ENCODE data around the gene NR4A3.
"Not testable (repeated sequence)": the region's sequence is repeated elsewhere in the genome, so short reads cannot be mapped to it uniquely, and the experiment has no call there.

The NR4A3 gene

DNA sequence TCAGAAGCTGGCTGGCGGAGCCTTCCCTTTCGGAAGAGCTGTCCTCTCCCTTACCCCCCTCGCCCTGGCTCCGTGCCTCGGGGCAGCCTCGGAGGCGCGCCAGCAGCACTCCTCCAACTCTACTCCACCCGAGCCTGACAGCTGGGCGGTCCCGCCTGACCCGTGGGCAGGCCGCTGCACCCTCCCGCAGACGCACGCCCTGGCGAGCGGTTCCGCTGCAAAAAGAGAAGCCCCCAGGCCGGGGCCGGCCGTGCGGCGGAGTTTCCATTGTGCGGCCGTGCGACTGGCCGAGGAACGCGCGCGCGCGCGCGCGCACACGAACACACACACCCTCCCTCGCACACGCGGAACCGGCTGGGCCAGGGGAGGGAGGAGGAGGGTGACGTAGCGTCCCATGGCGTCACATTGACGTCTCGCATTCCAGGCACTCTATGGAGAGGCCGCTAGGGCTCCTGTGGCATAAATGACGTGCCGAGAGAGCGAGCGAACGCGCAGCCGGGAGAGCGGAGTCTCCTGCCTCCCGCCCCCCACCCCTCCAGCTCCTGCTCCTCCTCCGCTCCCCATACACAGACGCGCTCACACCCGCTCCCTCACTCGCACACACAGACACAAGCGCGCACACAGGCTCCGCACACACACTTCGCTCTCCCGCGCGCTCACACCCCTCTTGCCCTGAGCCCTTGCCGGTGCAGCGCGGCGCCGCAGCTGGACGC is at the start of gene NR4A3:
Gene NR4A3 (plus strand): TSS at position 490 of the 713 bp plus-strand sequence. CDS start 6,158 bp downstream, outside the sequence.
- peaks cover 38 to 70% of the 10 kb centered on the region in 2 donors for H3K4me1 Mint-ChIP-seq
- peaks cover 0 to 3% of the 10 kb centered on the region in 2 donors for H3K27me3 Mint-ChIP-seq
- peak within 1 kb of the TSS; percentile 100 for H3K27ac Mint-ChIP-seq

DNA sequence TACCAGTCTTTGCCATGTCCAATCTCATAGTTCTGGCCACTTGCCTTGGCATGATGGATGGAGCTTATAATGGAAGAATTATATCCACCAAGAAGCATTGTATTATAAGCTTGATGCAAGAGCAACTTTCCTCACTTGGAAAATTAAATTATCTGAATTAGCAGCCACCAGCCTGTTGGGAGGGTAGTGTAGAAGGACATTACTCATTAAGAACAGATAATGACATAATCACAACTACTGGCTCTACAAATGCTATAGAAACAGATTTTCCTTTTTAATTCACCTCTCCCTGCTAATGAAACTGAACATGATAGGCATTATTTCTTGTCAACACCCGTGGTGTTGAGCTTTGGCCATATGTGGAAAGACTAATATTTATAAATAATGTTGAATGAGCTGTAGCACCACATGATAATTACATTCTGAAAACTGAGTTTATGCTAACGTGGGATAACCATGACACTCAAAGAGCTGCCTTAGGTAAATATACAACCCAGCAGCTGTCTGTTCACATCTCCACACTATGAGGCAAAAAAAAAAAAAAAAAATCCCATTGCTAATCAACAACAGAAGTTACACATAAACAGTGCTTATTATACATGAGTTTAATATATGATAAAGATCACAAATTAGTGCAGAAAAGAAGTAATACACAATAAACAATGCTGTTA is 48.1 kb upstream of the NR4A3 start:
- DNase-seq: no peak
- Mint-ChIP-seq H3K27ac (no peak overlapping the region), H3K36me3 (no peaks in the 10 kb centered on the region), H3K9me3 (no peaks in the 10 kb centered on the region), H3K4me3 (no peak overlapping the region), H3K27me3 (no peaks in the 10 kb centered on the region), H3K4me1 (peaks cover 0 to 2% of the 10 kb centered on the region in 2 donors)
- ATAC-seq (replicated peaks): no peak

More for the DNA sequence above, at the start of gene NR4A3:
- Mint-ChIP-seq H3K36me3 (peaks cover 54 to 59% of the 10 kb centered on the region in 2 donors), H3K4me3 (peak within 1 kb of the TSS; percentile 78 to 99), H3K9me3 (no peaks in the 10 kb centered on the region)
- ATAC-seq (replicated peaks): peak; percentile 39 to 50
- DNase-seq: peak; percentile 93

GRCh38 chr9:99778308-99778707 is 43.4 kb upstream of the NR4A3 start:
- peak; percentile 17 for DNase-seq
- ATAC-seq (replicated peaks): peak; percentile 78 to 82
- no peak overlapping the region for H3K27ac Mint-ChIP-seq
- H3K36me3 Mint-ChIP-seq: peaks cover 0 to 2% of the 10 kb centered on the region in 2 donors
- peaks cover 11 to 22% of the 10 kb centered on the region in 2 donors for H3K4me1 Mint-ChIP-seq
- H3K9me3 Mint-ChIP-seq: no peaks in the 10 kb centered on the region
- H3K4me3 Mint-ChIP-seq: no peak overlapping the region
- H3K27me3 Mint-ChIP-seq: no peaks in the 10 kb centered on the region

DNA sequence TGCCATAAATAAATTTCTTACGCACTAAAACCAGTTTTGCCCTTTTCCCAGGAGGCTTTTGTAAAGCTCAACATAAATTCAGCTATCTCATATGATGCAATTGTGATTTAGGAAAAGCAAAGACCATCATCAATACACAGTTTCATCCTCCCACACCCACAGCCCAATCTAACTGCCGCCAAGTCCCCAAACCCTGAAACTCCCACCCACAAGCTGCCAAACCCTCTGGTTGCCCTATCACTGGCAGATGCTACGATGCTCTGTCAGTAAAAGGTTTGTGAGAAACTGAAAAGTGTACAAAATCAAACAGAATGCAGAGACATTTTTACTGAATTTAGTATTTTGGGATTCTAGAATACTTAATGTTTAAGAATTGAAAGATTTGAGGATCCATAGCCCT is 42.8 kb upstream of the NR4A3 start:
- no peaks in the 10 kb centered on the region for H3K9me3 Mint-ChIP-seq
- H3K4me3 Mint-ChIP-seq: no peak overlapping the region
- peaks cover 11 to 27% of the 10 kb centered on the region in 2 donors for H3K4me1 Mint-ChIP-seq
- H3K36me3 Mint-ChIP-seq: peaks cover 0 to 2% of the 10 kb centered on the region in 2 donors
- peak overlapping the region; percentile 56 for H3K27ac Mint-ChIP-seq
- DNase-seq: no peak
- ATAC-seq (replicated peaks): no peak
- H3K27me3 Mint-ChIP-seq: no peaks in the 10 kb centered on the region

GRCh38 chr9:99779277-99779676 is 42.4 kb upstream of the NR4A3 start:
- peak in 1 of 2 donors; percentile 37 for ATAC-seq (replicated peaks)
- no peak for DNase-seq
- Mint-ChIP-seq H3K4me1 (peaks cover 11 to 31% of the 10 kb centered on the region in 2 donors), H3K9me3 (no peaks in the 10 kb centered on the region), H3K36me3 (peaks cover 0 to 2% of the 10 kb centered on the region in 2 donors), H3K27ac (no peak overlapping the region), H3K27me3 (no peaks in the 10 kb centered on the region), H3K4me3 (no peak overlapping the region)

DNA sequence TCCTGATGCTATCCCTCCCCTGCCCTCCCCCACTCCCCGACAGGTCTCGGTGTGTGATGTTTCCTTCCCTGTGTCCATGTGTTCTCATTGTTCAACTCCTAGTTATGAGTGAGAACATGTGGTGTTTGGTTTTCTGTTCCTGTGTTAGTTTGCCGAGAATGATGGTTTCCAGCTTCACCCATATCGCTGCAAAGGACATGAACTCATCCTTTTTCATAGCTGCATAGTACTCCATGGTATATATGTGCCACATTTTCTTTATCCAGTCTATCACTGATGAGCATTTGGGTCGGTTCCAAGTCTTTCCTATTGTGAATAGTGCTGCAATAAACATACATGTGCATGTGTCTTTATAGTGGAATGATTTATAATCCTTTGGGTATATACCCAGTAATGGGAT is 39.3 kb upstream of the NR4A3 start:
- not testable (repeated sequence) for H3K36me3 Mint-ChIP-seq; H3K27ac Mint-ChIP-seq; H3K27me3 Mint-ChIP-seq; DNase-seq; H3K4me3 Mint-ChIP-seq; H3K9me3 Mint-ChIP-seq; ATAC-seq (replicated peaks)
- peaks cover 15 to 40% of the 10 kb centered on the region in 2 donors for H3K4me1 Mint-ChIP-seq

DNA sequence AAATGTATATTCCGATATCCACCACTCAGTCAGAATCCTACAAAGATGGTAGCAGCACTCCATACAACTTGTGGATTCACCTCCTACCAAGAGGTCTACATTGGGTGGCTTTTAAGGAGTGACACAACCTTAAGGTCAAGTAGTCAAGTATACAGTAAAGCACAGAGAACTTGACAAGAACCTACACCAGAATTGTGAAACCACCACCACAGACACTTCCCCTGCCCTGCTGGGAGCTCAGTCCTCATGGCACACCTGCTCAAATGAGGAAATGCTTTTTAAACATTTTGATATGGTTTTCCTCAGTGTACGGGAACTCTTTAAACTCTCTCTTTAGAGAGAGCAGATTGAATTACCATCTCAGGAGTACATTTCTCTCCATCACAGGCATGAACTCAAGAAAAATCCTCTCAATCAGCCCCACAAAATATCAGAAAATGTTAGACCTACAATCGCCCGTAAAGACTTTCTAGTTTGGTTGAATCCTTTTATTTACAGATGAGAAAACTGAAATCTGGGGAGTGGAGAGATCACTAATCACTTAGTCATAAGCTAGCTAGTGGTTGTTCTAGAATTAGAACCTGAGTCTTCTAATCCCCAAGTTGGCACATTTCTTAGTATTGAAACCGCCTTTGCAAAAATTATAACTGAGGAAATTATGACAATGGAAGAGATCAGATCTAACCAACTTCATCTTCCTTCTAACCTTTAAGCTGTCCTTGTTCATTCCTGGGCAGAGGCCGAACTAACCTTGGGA is 38.5 kb upstream of the NR4A3 start:
- peaks cover 15 to 40% of the 10 kb centered on the region in 2 donors for H3K4me1 Mint-ChIP-seq
- H3K9me3 Mint-ChIP-seq: no peaks in the 10 kb centered on the region
- H3K27ac Mint-ChIP-seq: peak overlapping the region; percentile 87
- ATAC-seq (replicated peaks) (peak; percentile 87 to 93), DNase-seq (peak; percentile 29)
- H3K27me3 Mint-ChIP-seq: no peaks in the 10 kb centered on the region
- no peak overlapping the region for H3K4me3 Mint-ChIP-seq
- H3K36me3 Mint-ChIP-seq: peaks cover 0 to 2% of the 10 kb centered on the region in 2 donors

DNA sequence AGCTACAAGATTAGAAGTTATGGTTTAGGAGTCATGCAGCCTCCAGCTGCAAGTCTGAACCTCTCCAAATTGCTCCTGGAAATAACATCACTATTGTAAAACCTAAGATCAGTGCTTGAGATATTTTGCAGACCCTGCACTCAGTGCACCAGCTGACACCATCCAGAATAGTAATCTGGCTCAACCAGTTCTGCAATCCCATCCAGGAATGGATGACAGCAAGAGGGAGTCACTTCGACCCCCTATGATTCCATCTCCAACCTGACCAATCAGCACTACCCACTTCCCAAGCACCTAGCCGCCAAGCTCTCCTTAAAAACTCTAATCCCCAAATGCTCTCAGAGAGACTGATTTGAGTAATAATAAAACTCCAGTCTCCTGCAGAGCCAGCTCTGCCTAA is 37.9 kb upstream of the NR4A3 start:
- Mint-ChIP-seq H3K4me1 (peaks cover 13 to 36% of the 10 kb centered on the region in 2 donors), H3K4me3 (no peak overlapping the region), H3K27me3 (no peaks in the 10 kb centered on the region), H3K27ac (no peak overlapping the region), H3K9me3 (no peaks in the 10 kb centered on the region), H3K36me3 (peaks cover 0 to 2% of the 10 kb centered on the region in 2 donors)
- ATAC-seq (replicated peaks) (no peak), DNase-seq (no peak)

- peaks cover 0 to 2% of the 10 kb centered on the region in 2 donors for H3K36me3 Mint-ChIP-seq
- no peak for DNase-seq
- no peak overlapping the region for H3K27ac Mint-ChIP-seq
- H3K27me3 Mint-ChIP-seq: no peaks in the 10 kb centered on the region
- H3K9me3 Mint-ChIP-seq: no peaks in the 10 kb centered on the region
- peaks cover 10 to 33% of the 10 kb centered on the region in 2 donors for H3K4me1 Mint-ChIP-seq
- ATAC-seq (replicated peaks): no peak
- H3K4me3 Mint-ChIP-seq: no peak overlapping the region
Measured at GRCh38 chr9:99785010-99785590, 36.6 kb upstream of the NR4A3 start.

- H3K4me1 Mint-ChIP-seq: peaks cover 8 to 26% of the 10 kb centered on the region in 2 donors
- no peak for DNase-seq
- H3K4me3 Mint-ChIP-seq: no peak overlapping the region
- ATAC-seq (replicated peaks): no peak
- no peaks in the 10 kb centered on the region for H3K27me3 Mint-ChIP-seq
- peaks cover 0 to 4% of the 10 kb centered on the region in 2 donors for H3K9me3 Mint-ChIP-seq
- no peak overlapping the region for H3K27ac Mint-ChIP-seq
- H3K36me3 Mint-ChIP-seq: no peaks in the 10 kb centered on the region
Measured at GRCh38 chr9:99787556-99787955, 34.1 kb upstream of the NR4A3 start.

GRCh38 chr9:99793528-99793927 is 28.2 kb upstream of the NR4A3 start:
- DNase-seq (no peak), ATAC-seq (replicated peaks) (no peak)
- no peak overlapping the region for H3K27ac Mint-ChIP-seq
- no peaks in the 10 kb centered on the region for H3K27me3 Mint-ChIP-seq
- H3K4me3 Mint-ChIP-seq: no peak overlapping the region
- peaks cover 3 to 5% of the 10 kb centered on the region in 2 donors for H3K36me3 Mint-ChIP-seq
- peaks cover 0 to 11% of the 10 kb centered on the region in 2 donors for H3K4me1 Mint-ChIP-seq
- H3K9me3 Mint-ChIP-seq: peaks cover 4 to 6% of the 10 kb centered on the region in 2 donors

DNA sequence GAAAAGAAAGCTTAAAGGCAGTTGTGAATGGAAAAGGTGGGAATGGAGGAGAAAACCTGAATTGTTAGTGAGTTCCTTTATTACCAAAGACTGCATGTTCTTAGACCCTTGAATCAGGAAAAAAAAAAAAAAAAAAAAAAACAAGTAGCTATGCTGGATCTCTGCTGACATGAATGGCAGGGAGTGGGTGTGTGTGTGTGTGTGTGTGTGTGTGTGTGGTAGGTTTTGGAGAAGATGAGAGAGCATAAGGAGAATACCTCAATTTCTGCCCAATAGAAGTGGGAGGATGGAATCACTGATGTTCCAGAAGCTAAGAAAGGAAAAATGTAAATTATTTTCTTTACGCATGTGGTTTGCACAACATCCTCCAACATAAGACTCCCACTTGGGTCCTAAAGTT is 25.5 kb upstream of the NR4A3 start:
- Mint-ChIP-seq H3K36me3 (peaks cover 16 to 21% of the 10 kb centered on the region in 2 donors), H3K27ac (no peak overlapping the region), H3K27me3 (no peaks in the 10 kb centered on the region), H3K9me3 (peaks cover 0 to 6% of the 10 kb centered on the region in 2 donors), H3K4me1 (peaks cover 0 to 11% of the 10 kb centered on the region in 2 donors), H3K4me3 (no peak overlapping the region)
- DNase-seq: no peak
- ATAC-seq (replicated peaks): no peak

GRCh38 chr9:99801775-99802174 is 19.9 kb upstream of the NR4A3 start:
- peaks cover 35 to 45% of the 10 kb centered on the region in 2 donors for H3K36me3 Mint-ChIP-seq
- H3K4me1 Mint-ChIP-seq: peaks cover 6 to 18% of the 10 kb centered on the region in 2 donors
- no peak overlapping the region for H3K4me3 Mint-ChIP-seq
- ATAC-seq (replicated peaks) (no peak), DNase-seq (no peak)
- no peaks in the 10 kb centered on the region for H3K27me3 Mint-ChIP-seq
- no peaks in the 10 kb centered on the region for H3K9me3 Mint-ChIP-seq
- H3K27ac Mint-ChIP-seq: no peak overlapping the region

- Mint-ChIP-seq H3K27me3 (no peaks in the 10 kb centered on the region), H3K4me1 (peaks cover 17 to 36% of the 10 kb centered on the region in 2 donors), H3K27ac (peak overlapping the region; percentile 39), H3K4me3 (no peak overlapping the region), H3K36me3 (peaks cover 43 to 57% of the 10 kb centered on the region in 2 donors), H3K9me3 (peaks cover 0 to 2% of the 10 kb centered on the region in 2 donors)
- no peak for DNase-seq
- no peak for ATAC-seq (replicated peaks)
Measured at GRCh38 chr9:99803694-99804093, 18.0 kb upstream of the NR4A3 start.

All from stimulated activated naive B cell treated with anti-CD40 and anti-IgM and Interleukin-4, amounts not matched to agents 10 μg/mL and 1 μg/mL and 100 μg/mL, for 72 hours (primary cell).